Lower leg skin (tissue), 4 donors: Measurements from ENCODE around the gene TULP1. TPM values are rescaled to one million over a fixed set of nuclear protein-coding genes. Genes with fewer than 3 reads are reported as not detected.

Experiments
- DNase-seq, 2 donors: peaks; one replicate each; pipeline ENCODE4 v3.0.0-alpha.2; 2019; ENCODE audit warnings: low spot score in 2 of 2
- H3K4me3 ChIP-seq: fragments of 200-600 bp; sonication (generic); 2 replicates; pipeline ENCODE4 v1.5.1; 2017; ENCODE audit warnings: mild to moderate bottlenecking, low read depth; ENCODE audit not compliant: poor library complexity, severe bottlenecking
- POLR2A ChIP-seq, 2 donors: fragments of 450-650 bp; IDR thresholded peaks; one replicate each; pipeline ENCODE4 v1.6.1; 2016 to 2017; ENCODE audit warnings: antibody characterized with exemption in 2 of 2, mild to moderate bottlenecking in 1 of 2, moderate library complexity in 1 of 2
- WGBS, 2 donors: methylation state at CpG; one replicate each; pipeline ENCODE4 v1.1.5; 2018; 5-methylcytosine and 5-hydroxymethylcytosine counted together
- intact Hi-C: fragments of 100-400 bp; cut with DNase I; formaldehyde crosslinking; loops from one replicate; pipeline ENCODE4 v1.15.0; 2023; ENCODE audit warnings: low total_unique reads
- total RNA-seq, 4 donors: library from RNA; depleted of rRNA; stranded (reverse); fragments of >200 nt; gene quantifications; one replicate each; pipeline ENCODE4 v1.1.0, GENCODE V29; 2016
- TF ChIP-seq, protein P1 (sequence below), 3 donors: fragments of 450-650 bp; IDR thresholded peaks; one replicate each; pipeline ENCODE4 v1.5.1; 2016; ENCODE audit warnings: antibody characterized with exemption in 3 of 3, mild to moderate bottlenecking in 3 of 3, moderate library complexity in 2 of 3

The TULP1 gene
- total RNA-seq, 4 donors from 2014 or later: 0.61 to 0.65 TPM; not detected in 2

DNA sequence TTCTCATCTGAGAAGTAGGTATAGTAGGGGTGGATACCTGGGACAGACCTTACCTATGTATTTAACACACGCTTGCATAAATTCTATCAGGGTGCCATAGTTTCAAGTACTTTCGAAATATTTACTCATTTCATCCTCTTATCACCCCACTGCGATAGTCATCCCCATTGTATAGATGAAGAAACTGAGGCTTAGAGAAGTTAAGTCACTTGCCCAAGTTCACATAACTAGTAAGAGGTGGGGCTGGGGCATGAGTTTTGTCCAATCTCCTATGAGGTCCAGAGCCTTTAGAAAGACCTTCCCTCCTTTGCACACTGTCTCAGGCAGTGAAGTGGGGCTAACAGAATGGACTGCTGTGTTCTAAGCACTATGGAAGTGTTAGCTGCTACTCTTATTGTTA is 6.2 kb downstream of the TULP1 start:
- intact Hi-C loops: no loop called here
- 97 to 99% methylated on average over 3 of the region's 3 CpGs for WGBS, 2 donors
- TF ChIP-seq, protein P1, sequence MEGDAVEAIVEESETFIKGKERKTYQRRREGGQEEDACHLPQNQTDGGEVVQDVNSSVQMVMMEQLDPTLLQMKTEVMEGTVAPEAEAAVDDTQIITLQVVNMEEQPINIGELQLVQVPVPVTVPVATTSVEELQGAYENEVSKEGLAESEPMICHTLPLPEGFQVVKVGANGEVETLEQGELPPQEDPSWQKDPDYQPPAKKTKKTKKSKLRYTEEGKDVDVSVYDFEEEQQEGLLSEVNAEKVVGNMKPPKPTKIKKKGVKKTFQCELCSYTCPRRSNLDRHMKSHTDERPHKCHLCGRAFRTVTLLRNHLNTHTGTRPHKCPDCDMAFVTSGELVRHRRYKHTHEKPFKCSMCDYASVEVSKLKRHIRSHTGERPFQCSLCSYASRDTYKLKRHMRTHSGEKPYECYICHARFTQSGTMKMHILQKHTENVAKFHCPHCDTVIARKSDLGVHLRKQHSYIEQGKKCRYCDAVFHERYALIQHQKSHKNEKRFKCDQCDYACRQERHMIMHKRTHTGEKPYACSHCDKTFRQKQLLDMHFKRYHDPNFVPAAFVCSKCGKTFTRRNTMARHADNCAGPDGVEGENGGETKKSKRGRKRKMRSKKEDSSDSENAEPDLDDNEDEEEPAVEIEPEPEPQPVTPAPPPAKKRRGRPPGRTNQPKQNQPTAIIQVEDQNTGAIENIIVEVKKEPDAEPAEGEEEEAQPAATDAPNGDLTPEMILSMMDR (IDR thresholded peaks at IDR 0.05): no peak
- TF ChIP-seq POLR2A (IDR thresholded peaks at IDR 0.05): no peak
- H3K4me3 ChIP-seq: no peak overlapping the region
- no peak for DNase-seq

DNA sequence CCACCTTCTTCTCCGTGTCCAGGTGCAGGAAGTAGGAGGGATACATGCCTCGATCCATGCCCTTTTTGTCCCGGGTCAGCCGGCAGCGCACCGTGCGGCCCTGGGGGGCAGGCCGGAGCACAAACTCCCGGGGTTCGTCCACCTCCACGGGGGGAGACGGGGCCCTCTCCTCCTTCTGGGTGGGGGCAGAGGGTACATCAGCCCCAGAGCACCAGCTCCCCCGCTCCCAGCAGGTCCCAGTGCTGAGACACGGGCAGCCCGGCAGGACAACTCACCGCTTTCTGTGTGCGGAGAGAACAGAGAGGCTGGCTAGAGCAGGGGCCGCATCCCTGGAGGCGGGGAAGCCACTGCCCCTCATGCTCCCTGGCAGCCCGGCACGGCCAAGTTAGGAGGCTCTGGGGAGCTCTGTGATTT is 6.7 kb downstream of the TULP1 start:
- intact Hi-C loops: no loop called here
- no peak for TF ChIP-seq POLR2A (IDR thresholded peaks at IDR 0.05)
- TF ChIP-seq, protein P1 (IDR thresholded peaks at IDR 0.05): no peak
- DNase-seq: no peak
- H3K4me3 ChIP-seq: no peak overlapping the region
- 36 to 47% methylated on average over 11 to 21 of the region's 21 CpGs for WGBS, 2 donors

DNA sequence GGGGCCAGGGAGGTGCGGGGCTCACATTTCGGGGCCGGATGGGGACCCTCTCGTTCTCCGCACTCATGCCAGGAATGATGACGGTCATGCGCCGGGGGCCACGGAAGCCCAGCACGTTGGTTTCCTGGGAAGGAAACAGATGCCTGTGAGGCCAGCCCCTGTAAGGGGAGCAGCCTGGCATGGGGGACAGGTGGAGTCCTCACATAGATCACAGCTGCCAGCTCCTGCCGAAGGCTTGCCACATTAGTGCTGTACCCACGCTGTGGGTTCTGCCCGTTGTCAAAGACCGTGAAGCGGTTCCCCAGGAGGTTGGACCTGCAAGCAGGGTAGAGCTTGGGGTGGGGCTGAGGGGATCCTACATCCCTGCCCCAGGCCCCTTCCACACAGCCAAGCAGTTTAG is 9.2 kb downstream of the TULP1 start:
- DNase-seq: no peak
- H3K4me3 ChIP-seq: no peak overlapping the region
- 31 to 56% methylated on average over 15 of the region's 15 CpGs for WGBS, 2 donors
- no peak for TF ChIP-seq POLR2A (IDR thresholded peaks at IDR 0.05)
- TF ChIP-seq, protein P1 (IDR thresholded peaks at IDR 0.05): no peak
- intact Hi-C loops: no loop called here

DNA sequence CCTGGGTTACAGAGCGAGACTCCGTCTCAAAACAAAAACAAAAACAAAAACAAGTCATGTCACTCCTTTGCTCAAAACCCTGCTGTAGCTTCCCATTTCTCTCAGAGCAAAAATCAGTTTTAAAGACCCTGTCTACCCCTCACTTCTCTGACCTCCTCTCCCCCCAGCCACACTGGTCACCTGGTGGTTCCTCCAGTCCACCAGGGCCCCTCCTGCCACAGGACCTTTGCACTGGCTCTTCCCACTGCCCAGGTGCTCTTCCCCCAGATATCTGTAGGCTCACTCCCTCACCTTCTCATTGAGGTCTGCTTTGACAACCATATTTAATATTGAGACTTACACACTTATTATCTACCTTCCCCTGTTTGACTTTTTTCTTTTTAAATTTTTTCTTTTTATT is 10.9 kb downstream of the TULP1 start:
- H3K4me3 ChIP-seq: no peak overlapping the region
- intact Hi-C loops: no loop called here
- WGBS, 2 donors: 91 to 92% methylated on average over 2 of the region's 2 CpGs
- TF ChIP-seq, protein P1 (IDR thresholded peaks at IDR 0.05): no peak
- no peak for TF ChIP-seq POLR2A (IDR thresholded peaks at IDR 0.05)
- DNase-seq: no peak

DNA sequence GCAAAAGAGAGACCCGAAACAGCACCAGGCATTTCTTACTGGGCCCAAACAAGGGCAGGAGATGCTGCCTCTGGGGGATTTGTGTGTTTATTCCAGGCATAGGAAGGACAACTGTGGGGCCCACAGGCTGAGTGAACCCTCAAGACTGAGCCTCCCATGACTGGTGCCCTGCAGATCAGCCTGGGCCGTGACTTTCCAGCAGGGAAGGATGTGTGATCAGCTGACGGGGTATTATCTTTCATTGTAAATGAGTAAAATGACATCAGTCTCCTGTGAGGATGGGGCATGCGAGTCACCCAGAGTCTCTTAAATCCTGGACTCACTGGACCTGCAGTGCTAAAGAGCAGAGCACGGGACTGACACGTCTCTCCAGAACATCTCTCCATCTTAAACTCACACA is 11.9 kb downstream of the TULP1 start:
- WGBS, 2 donors: 64 to 74% methylated on average over 6 of the region's 6 CpGs
- intact Hi-C loops: no loop called here

DNA sequence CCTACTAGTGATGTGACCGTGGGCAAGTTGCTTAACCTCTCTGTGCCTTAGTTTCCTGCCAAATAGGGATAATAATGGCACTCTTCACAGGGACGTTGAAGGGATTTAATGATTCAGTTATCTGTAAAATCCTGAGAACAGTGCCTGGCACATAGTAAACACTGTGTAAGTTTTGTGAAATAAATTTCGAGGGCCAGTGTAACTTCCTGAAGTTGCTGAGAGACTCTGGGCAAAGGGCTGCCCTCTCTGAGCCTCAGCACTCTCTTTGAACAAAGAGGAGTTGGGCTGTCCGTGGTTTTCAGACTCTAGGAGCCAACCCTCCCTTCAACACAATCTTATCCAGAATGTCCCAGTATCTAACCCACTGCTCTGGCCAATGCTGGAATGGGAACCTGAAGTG is 13.3 kb downstream of the TULP1 start:
- DNase-seq: no peak
- no peak overlapping the region for H3K4me3 ChIP-seq
- WGBS, 2 donors: 79 to 89% methylated on average over 4 of the region's 4 CpGs
- intact Hi-C loops: no loop called here
- TF ChIP-seq, protein P1 (IDR thresholded peaks at IDR 0.05): no peak
- TF ChIP-seq POLR2A (IDR thresholded peaks at IDR 0.05): no peak

More for the DNA sequence above, 11.9 kb downstream of the TULP1 start:
- no peak for DNase-seq
- TF ChIP-seq, protein P1 (IDR thresholded peaks at IDR 0.05): no peak
- no peak for TF ChIP-seq POLR2A (IDR thresholded peaks at IDR 0.05)
- no peak overlapping the region for H3K4me3 ChIP-seq
